ENCODE measurements around the gene MTUS2.

Gene MTUS2

DNA sequence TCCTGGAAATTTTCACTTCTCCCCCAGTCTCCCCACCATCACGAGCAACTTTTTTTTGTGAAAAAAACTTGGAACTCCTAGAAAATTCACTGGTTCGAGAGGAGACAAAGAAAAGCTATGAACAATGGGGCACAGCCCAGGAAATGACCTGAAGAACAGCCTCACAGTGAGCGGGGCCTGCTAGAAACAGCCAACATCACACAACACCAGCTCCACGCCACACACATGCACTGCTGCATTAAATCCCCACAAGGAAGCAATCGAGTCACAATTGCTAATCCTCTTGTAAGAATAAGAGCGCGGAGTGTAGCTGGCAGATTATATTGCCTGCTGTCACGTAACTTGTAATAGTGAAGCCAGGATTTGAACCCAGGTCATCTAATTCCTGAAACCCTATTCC lies 726.5 kb downstream of the MTUS2 start:
- no peak for DNase-seq (ENCODE audit: low read depth, low spot score)

DNA sequence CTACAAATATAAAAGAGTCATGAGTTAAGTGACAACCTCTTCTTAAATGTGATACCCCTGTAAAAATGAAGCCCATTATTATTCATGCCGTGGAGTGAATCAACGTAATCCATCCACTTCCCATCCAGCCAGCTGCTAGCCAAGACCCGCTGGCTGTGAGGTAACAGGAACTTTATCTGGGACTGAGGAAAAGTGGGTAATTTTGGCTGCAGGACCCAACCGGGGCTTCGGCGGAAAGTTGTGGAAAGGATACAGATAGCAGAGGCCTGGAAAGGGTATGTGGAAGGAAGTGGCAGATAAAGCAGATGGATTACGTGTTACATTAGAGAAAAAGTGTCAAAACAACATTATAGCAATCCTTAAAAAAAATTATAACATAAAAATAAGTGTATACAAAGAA lies 727.0 kb downstream of the MTUS2 start:
- DNase-seq (ENCODE audit: low read depth, low spot score): no peak

- no peak for DNase-seq (ENCODE audit: low read depth, low spot score)
These were observed 728.6 kb downstream of the MTUS2 start for GRCh38 chr13:29548722-29549121.

GRCh38 chr13:29550430-29550988 lies 730.4 kb downstream of the MTUS2 start:
- DNase-seq (ENCODE audit: low read depth, low spot score): no peak

DNA sequence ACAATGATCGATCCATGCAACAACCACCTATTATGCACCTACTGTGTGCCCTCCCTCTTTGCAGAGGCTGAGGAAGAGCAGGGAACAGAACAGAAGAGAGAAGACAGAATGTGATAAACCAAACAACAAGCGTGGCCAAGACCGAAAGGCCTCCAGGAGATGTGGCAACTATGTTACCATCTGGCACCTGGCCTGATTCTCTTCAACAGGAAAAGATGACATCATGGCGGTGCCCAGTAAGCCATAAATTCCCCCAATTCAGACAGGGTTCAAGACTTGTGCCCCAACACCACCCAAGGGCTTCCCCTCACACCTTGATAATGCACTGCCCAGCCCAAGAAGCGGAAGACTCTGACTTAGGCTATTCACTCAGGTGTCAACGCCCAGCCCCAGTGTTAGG lies 731.1 kb downstream of the MTUS2 start:
- DNase-seq (ENCODE audit: low read depth, low spot score): no peak
